Measurements from ENCODE around the gene RBCK1. TPM values are rescaled to one million over a fixed set of nuclear protein-coding genes. Genes with fewer than 3 reads are reported as not detected.
A peak's percentile ranks its signal among the peaks of the same experiment; 100 is the strongest.

RBCK1 gene
- total RNA-seq = 128 and 135 TPM in 2 replicates

DNA sequence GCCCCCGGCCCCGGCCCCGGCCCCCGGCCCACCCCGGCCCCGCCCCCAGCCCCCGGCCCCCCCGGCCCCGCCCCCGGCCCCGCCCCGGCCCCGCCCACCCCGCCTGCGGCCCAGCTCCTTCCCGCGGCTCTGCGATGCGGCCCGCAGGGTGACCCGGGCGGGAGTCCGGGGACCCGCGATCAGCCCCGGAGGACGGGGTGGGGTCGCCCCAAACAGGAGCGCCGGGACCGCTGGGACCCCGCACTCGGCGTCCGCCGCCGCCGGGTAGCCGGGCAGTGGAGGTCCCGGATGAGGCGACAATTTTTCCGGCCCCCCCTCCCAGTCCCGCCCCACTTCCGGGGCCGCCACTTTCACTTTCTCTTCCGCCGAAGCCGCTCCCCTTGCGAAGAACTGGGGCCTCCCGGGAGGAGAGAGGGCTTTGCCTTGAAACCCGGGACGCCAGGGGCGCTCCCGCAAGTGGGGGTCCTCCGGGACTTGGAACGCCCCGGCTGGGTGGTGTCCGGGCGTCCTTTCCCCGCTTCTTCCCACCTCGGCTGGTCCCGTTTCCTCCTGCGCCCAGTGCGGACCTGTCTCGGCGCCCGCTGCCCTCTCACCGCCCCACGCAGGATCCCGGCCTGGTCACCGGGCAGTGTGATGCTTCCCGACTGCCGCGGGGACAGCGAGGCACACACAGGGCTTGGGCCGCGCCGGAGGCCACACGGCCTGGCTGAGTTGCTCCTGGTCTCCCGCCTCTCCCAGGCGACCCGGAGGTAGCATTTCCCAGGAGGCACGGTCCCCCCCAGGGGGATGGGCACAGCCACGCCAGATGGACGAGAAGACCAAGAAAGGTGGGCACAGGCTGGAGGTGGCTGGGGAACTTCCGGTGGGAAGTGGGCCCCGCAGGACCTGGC lies at the start of gene RBCK1:
Gene RBCK1 (plus strand): TSS at position 347 of the 890 bp plus-strand sequence. CDS start 459 bp downstream, at position 806.
- Mint-ChIP-seq H3K4me3 (peak within 1 kb of the TSS; percentile 99), H3K27me3 (no peaks in the 10 kb centered on the region), H3K9me3 (peaks cover 4% of the 10 kb centered on the region), H3K4me1 (peaks cover 45% of the 10 kb centered on the region), H3K36me3 (ENCODE audit: low read depth) (peaks cover 47% of the 10 kb centered on the region), H3K27ac (peak within 1 kb of the TSS; percentile 89)
- intact Hi-C loops (cut with micrococcal nuclease) = loop anchor here (1.0 to 5.0 kb wide), 5 partner anchors 25 to 134 kb away; partner anchors contain the start of genes CSNK2A1, TBC1D20 and ZCCHC3
- peak; percentile 97 for DNase-seq

DNA sequence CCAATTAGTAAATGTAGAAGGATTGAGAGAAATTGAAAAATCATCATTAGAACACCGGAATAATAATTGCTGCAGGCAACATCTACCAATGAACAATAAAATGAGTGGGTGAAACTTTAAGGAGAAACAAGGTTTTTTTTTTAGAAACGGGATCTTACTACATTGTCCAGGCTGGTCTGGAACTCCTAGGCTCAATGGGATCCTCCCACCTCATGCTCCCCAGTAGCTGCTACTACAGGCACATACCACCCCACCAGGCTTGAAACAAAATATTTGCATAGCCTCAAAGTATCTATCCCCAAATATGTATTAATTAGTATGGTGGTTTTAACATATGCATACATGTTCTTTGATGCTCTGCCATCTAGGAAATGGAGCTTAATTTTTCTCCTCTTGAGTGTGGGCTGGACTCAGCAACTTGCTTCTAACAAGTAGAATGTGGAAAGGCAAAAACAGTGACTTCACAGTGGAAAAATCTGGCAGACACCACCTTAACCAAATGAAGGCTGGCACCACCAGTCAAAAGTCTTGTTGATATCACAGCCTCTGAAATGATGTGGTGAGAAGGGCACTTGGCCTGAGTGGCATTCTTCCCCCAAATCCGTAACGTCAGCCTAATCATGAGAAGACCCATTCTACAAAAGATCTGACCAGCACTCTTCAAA lies 49.1 kb upstream of the RBCK1 start:
- H3K27ac Mint-ChIP-seq = no peak overlapping the region
- intact Hi-C loops (cut with micrococcal nuclease) = no loop called here
- H3K9me3 Mint-ChIP-seq = no peaks in the 10 kb centered on the region
- no peak for DNase-seq
- peaks cover 10% of the 10 kb centered on the region for H3K4me1 Mint-ChIP-seq
- H3K27me3 Mint-ChIP-seq = no peaks in the 10 kb centered on the region
- H3K4me3 Mint-ChIP-seq = no peak overlapping the region
- no peaks in the 10 kb centered on the region for H3K36me3 Mint-ChIP-seq (ENCODE audit: low read depth)

DNA sequence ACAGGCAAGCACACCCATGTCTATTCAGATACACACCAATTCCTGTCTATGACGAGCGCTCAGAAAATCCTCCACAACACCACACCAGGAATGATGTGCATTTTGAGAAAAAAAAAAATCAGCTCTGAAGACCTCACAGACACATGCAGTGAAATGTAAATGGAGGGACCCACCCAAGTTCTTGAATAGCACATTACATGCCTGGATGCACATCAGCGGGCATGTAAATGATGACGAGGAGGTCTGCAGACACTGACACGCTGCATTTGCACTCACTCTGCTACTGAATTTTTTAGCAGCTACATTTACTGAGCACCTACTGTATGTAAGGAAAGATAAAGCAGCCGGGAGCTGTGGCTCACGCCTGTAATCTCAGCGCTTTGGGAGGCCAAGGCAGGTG lies 46.5 kb upstream of the RBCK1 start:
- no peaks in the 10 kb centered on the region for H3K27me3 Mint-ChIP-seq
- no peaks in the 10 kb centered on the region for H3K36me3 Mint-ChIP-seq (ENCODE audit: low read depth)
- intact Hi-C loops (cut with micrococcal nuclease) = no loop called here
- H3K4me1 Mint-ChIP-seq = peaks cover 28% of the 10 kb centered on the region
- DNase-seq = no peak
- H3K27ac Mint-ChIP-seq = no peak overlapping the region
- no peak overlapping the region for H3K4me3 Mint-ChIP-seq
- H3K9me3 Mint-ChIP-seq = no peaks in the 10 kb centered on the region

DNA sequence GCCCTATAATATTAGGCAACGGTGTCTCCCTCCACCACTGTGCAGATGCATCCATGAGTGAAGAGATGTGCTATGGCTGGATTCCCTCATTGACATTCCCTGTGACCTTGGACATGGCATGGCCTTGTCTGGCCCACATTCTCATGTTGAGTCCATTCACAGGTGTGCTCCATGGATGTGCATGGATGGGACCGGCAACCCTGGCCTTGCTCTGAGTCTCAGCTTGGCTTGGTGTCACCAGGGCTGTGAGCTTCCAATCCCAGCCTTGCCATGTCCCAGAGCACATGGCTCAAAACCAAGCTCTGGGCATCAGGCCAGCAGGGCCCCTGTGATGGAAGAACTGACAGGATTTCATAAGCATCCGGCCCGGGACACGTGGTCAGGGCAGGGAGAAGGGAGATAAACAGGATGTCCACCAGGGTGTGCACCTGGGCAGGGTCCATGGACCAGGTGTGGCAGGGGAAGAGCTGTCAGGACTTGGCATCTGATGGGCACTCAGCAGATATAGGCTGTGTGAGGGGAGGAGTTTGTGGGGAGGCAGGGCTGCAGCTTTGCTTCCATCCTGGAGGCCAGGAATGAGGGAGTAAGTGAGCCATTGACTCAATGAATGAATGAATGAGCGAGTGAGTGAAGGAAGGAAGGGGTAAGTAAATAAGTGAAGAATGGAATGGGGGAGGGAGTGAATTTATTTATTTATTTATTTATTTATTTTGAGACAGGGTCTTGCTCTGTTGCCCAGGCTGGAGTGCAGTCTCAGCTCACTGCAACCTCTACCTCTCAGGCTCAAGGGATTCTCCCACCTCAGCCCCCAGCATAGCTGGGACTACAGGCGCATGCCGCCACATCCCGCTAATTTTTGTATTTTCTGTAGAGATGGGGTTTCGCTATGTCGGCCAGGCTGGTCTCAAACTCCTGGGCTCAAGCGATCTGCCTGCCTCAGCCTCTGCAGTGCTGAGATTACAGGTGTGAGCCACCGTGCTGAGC lies 45.5 kb upstream of the RBCK1 start:
- H3K4me3 Mint-ChIP-seq = no peak overlapping the region
- H3K36me3 Mint-ChIP-seq (ENCODE audit: low read depth) = no peaks in the 10 kb centered on the region
- peak; percentile 78 for DNase-seq
- peak overlapping the region; percentile 58 for H3K27ac Mint-ChIP-seq
- no peaks in the 10 kb centered on the region for H3K9me3 Mint-ChIP-seq
- H3K27me3 Mint-ChIP-seq = no peaks in the 10 kb centered on the region
- intact Hi-C loops (cut with micrococcal nuclease) = no loop called here
- H3K4me1 Mint-ChIP-seq = peaks cover 33% of the 10 kb centered on the region

DNA sequence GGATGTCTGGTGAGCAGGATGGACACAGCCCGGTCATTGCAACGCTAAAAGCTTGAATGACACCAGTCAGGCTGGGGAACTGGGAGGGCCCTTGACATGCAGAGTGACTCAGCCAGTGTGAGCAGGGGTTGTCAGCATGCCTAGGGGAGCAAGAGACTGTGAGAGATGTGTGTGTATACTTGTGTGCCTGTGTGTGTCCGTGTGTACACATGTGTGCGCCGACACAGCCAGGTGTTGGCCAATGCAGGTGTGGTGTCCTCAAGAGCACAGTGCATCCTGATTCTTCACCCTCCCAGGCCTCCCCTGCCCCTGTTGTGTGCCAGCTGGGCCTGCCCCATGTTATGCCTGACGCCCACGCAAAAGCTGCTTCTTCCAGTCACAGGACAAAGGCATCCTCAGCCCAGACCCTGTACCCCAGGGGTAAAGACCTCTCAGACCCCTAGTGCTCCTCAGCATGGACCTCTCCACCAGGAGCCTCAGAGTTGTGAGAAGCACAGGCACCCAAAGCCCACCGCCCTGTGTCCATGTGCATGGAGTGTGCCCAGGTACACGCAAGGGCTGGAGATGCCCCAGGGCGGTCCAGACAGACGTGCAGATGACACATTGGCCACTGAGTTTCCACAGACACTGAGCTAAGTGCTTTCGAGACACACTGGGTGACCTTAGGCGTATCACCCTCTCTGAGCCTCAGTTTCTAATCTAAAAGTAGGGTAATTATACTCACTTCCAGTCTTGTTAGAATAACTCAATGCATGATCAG lies 44.6 kb upstream of the RBCK1 start:
- Mint-ChIP-seq H3K27me3 (no peaks in the 10 kb centered on the region), H3K27ac (no peak overlapping the region), H3K4me3 (no peak overlapping the region), H3K36me3 (ENCODE audit: low read depth) (no peaks in the 10 kb centered on the region), H3K9me3 (no peaks in the 10 kb centered on the region), H3K4me1 (peaks cover 36% of the 10 kb centered on the region)
- DNase-seq = no peak
- intact Hi-C loops (cut with micrococcal nuclease) = no loop called here

DNA sequence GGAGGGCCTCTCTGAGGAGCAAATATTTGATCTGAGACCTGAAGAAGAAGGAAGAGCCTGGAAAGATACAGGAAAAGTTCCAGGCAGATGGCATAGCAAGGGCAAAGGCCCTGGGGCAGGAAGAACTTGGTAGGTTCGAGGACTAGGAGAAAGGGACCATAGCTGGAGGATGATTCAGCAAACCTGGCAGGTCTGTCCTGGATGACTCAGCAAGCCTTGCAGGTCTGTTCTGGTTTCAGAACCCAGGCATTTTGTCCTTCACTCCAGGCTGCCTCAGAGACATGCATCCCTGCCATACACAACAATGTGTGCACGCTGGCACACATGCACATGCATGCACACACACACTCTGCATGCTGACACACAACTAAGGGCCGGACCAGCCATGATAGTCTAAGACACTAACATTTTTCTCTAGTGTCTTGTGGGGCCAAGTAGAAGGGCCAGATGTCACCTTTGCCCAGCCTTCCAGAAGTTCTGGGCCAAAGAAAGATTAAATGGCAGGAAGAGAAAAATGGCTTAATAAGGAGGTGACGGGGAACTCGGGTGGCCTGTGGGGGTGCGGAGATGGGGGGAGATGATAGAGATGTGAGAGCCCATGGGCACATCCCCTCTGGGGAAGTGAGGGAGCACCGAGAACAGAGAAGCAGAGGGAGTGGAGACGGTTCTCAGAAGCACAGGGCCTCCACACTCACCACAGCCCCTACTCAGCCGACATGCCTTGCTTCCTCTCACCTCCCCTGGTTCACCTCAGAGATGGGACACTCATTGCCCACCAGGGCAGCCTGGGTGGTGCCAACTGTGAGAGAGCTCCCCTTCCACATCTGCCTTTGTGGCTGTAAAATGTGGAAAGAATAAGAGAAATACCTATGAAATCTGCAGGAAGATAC lies 42.9 kb upstream of the RBCK1 start:
- H3K4me3 Mint-ChIP-seq = peak overlapping the region; percentile 47
- H3K4me1 Mint-ChIP-seq = peaks cover 43% of the 10 kb centered on the region
- intact Hi-C loops (cut with micrococcal nuclease) = no loop called here

DNA sequence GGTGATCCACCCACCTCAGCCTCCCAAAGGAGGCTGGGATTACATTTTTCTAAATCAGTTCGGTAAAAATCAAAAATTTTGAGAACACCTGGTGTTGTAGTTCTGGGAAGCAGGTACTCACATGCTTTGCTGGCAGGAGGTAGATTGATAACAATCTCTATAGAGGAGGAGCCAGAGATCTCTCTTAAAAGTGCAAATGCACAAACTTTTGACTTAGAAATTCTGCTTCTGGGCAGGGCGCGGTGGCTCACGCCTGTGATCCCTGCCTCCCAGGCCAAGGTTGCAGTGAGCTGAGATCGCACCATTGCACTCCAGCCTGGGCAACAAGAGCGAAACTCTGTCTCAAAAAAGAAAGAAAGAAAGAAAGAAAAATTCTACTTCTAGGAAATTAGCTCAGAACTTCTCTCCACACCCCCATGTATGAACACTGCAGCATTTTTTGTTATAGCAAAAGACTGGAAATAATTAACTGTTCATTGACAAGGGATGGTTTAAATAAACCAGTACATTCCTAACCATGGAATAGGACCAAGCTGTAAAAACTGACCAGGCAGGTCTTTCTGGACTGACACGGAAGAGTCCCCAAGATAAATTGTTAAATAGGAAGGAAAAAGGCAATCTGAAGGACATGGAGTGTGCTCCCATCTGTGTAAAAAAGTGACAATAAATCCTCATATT lies 41.9 kb upstream of the RBCK1 start:
- intact Hi-C loops (cut with micrococcal nuclease) = no loop called here
- Mint-ChIP-seq H3K9me3 (no peaks in the 10 kb centered on the region), H3K4me1 (peaks cover 43% of the 10 kb centered on the region), H3K36me3 (ENCODE audit: low read depth) (no peaks in the 10 kb centered on the region), H3K27me3 (no peaks in the 10 kb centered on the region), H3K4me3 (peak overlapping the region; percentile 61), H3K27ac (peak overlapping the region; percentile 64)
- DNase-seq = peak; percentile 72

More for the DNA sequence above, 42.9 kb upstream of the RBCK1 start:
- DNase-seq = peak; percentile 67
- Mint-ChIP-seq H3K36me3 (ENCODE audit: low read depth) (no peaks in the 10 kb centered on the region), H3K27ac (peak overlapping the region; percentile 59), H3K27me3 (no peaks in the 10 kb centered on the region), H3K9me3 (no peaks in the 10 kb centered on the region)

DNA sequence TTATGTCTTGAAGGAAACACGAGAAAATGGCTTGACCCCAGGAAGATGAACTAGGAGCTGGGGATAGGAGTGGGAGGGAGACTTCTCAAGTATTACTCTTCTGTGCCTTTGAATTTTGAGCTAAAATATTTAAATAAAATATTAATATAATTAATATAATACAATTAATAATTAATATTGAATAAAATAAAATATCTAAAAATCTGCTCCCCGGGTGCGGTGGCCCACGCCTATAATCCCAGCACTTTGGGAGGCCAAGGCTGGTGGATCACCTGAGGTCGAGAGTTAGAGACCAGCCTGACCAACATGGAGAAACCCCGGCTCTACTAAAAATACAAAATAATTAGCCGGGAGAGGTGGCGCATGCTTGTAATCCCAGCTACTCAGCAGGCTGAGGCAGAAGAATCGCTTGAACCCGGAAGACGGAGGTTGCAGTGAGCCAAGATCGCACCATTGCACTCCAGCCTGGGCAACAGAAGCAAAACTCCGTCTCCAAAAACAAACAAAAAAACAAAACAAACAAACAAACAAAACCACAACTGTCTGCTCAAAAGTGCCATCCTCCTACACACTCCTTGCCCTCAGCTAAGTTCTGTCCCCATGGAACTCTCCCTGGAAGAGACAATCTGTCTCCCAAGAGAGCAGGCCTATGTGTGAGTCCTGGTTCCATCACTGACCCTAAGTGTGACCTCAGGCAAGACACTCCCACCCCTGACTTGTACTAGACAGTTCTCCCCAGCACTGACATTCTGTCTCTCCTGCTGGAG lies 41.2 kb upstream of the RBCK1 start:
- DNase-seq = no peak
- Mint-ChIP-seq H3K27ac (peak overlapping the region; percentile 29), H3K4me3 (no peak overlapping the region), H3K9me3 (no peaks in the 10 kb centered on the region), H3K36me3 (ENCODE audit: low read depth) (no peaks in the 10 kb centered on the region), H3K4me1 (peaks cover 50% of the 10 kb centered on the region), H3K27me3 (no peaks in the 10 kb centered on the region)
- intact Hi-C loops (cut with micrococcal nuclease) = no loop called here

DNA sequence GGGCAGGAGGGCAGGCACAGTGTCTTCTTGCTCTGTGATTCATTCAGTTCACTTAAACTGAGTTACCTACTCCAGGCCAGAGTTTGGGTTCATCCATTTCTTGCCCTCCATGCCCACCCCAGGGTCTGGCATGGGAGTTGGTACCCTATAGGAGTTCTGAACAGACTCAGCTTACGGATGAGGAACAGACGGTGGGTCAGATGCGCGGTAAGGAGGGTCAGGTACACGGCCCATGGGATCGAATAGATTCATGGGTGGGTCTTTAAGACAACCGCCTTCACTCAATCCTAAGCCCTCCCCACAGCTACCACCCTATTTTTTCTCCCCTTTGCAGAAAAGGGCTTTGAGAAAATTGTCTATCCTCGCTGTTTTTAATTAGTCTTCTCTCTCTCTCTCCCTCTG lies 40.6 kb upstream of the RBCK1 start:
- no peak overlapping the region for H3K27ac Mint-ChIP-seq
- intact Hi-C loops (cut with micrococcal nuclease) = no loop called here
- H3K36me3 Mint-ChIP-seq (ENCODE audit: low read depth) = no peaks in the 10 kb centered on the region
- H3K27me3 Mint-ChIP-seq = no peaks in the 10 kb centered on the region
- no peaks in the 10 kb centered on the region for H3K9me3 Mint-ChIP-seq
- DNase-seq = no peak
- no peak overlapping the region for H3K4me3 Mint-ChIP-seq
- H3K4me1 Mint-ChIP-seq = peaks cover 52% of the 10 kb centered on the region

DNA sequence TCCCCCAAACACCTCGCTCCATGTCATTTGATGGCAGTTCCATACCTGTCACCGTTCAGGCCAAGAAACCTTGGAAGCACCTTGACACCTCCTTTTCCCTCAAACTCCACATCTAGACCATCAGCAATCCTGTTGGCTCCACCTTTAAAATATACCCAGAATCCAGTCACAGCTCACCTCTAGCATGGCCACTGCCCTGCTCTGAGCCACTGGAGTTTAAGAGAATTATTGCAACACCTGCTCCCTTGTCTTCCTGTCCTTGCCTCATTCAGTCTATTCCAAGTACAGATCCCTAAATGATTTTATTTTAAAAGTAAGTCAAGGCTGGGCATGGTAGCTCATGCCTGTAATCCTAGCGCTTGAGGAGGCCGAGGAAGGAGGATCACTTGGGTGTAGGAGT lies 39.2 kb upstream of the RBCK1 start:
- intact Hi-C loops (cut with micrococcal nuclease) = no loop called here
- Mint-ChIP-seq H3K9me3 (no peaks in the 10 kb centered on the region), H3K4me1 (peaks cover 57% of the 10 kb centered on the region), H3K27ac (peak overlapping the region; percentile 63), H3K36me3 (ENCODE audit: low read depth) (no peaks in the 10 kb centered on the region), H3K4me3 (no peak overlapping the region), H3K27me3 (no peaks in the 10 kb centered on the region)
- DNase-seq = no peak

DNA sequence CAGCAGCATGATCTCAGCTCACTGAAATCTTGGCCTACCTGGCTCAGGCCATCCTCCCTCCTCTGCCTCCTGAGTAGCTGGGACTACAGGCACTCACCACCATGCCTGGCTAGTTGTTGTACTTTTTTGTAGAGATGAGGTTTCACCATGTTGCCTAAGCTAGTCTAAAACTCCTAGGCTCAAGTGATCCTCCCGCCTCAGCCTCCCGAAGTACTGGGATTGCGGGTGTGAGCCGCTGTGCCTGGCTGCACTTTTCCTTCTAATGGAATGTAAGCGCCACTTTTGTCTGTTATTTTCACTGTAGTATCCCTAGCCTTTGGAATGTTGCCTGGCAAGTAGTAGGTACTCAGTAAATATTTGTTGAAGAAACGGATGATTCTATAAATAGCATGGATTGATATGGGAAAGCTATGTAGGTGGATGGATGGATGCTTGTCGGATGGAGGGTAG lies 37.9 kb upstream of the RBCK1 start:
- Mint-ChIP-seq H3K9me3 (no peaks in the 10 kb centered on the region), H3K4me3 (no peak overlapping the region)

More for the DNA sequence above, 37.9 kb upstream of the RBCK1 start:
- DNase-seq = no peak
- Mint-ChIP-seq H3K36me3 (ENCODE audit: low read depth) (no peaks in the 10 kb centered on the region), H3K27ac (no peak overlapping the region), H3K4me1 (peaks cover 51% of the 10 kb centered on the region), H3K27me3 (no peaks in the 10 kb centered on the region)
- intact Hi-C loops (cut with micrococcal nuclease) = no loop called here

All from activated CD4-positive, alpha-beta T cell treated with anti-CD3 and anti-CD28 coated beads, Interleukin-2, amount 10 ng/mL, durations not matched to agents 24 days and 14 days (primary cell).